B cell (primary cell): Measurements from ENCODE around the gene FAF2. TPM values are rescaled to one million over a fixed set of nuclear protein-coding genes. Genes with fewer than 3 reads are reported as not detected.

Source experiments
- ATAC-seq: fragments of 200-7000 bp; cut with Tn5 transposase; one replicate; pipeline ENCODE4 v1.10.0; 2021; ENCODE audit warnings: low read depth, mild to moderate bottlenecking, moderate number of reproducible peaks, moderate library complexity
- CTCF ChIA-PET: fragments of 350-600 bp; sonication (Branson Sonifier 250); formaldehyde crosslinking; loops from one replicate; lab custom pipeline; 2021; ENCODE audit warnings: antibody characterized with exemption, inconsistent platforms; lab: Charles Lee
- POLR2A ChIA-PET: fragments of 350-600 bp; sonication (Branson Sonifier 250); formaldehyde crosslinking; loops from one replicate; lab custom pipeline; 2021; ENCODE audit warnings: antibody characterized with exemption; lab: Charles Lee
- DNase-seq: peaks from one replicate; pipeline ENCODE4 v3.0.0; 2013
- H2AFZ ChIP-seq: 2 replicates; pipeline ENCODE4 v1.6.1; 2012; ENCODE audit warnings: mild to moderate bottlenecking, low read depth, low read length; ENCODE audit not compliant: insufficient read depth, poor library complexity, severe bottlenecking
- H3K27ac ChIP-seq, 2 donors: 1 replicate in 1 of 2; 2 replicates in 1 of 2; pipeline ENCODE4 v1.5.1; 2012 to 2013; ENCODE audit warnings: low read length in 2 of 2, mild to moderate bottlenecking in 2 of 2, moderate library complexity in 1 of 2
- H3K27me3 ChIP-seq, 4 experiments: fragments of 200-600 bp in 1 of 4; sonication (generic) in 1 of 4; replicated peaks in 1 of 4; 1 replicate in 2 of 4; 2 replicates in 2 of 4; pipeline versions ENCODE4 v1.6.1 to v1.7.0; 2013 to 2016; ENCODE audit warnings: low read length in 3 of 4, mild to moderate bottlenecking in 2 of 4, mixed read lengths in 1 of 4, moderate library complexity in 1 of 4; ENCODE audit not compliant: insufficient read depth in 4 of 4, control insufficient read depth in 3 of 4; ENCODE audit errors: control extremely low read depth in 1 of 4
- H3K36me3 ChIP-seq, 2 experiments: replicated peaks in 1 of 2; 1 replicate in 1 of 2; 2 replicates in 1 of 2; pipeline versions ENCODE4 v1.6.1 to v1.7.1; 2013; ENCODE audit warnings: low read length in 1 of 2; ENCODE audit not compliant: insufficient read depth in 2 of 2, control insufficient read depth in 1 of 2; ENCODE audit errors: control extremely low read depth in 1 of 2, extremely low read depth in 1 of 2
- H3K4me1 ChIP-seq, 2 donors: fragments of 200-600 bp in 1 of 2; sonication (generic) in 1 of 2; 1 replicate in 1 of 2; 2 replicates in 1 of 2; pipeline versions ENCODE4 v1.5.1 to v1.6.1; 2013 to 2017; ENCODE audit warnings: low read length in 2 of 2; ENCODE audit not compliant: control insufficient read depth in 2 of 2, insufficient read depth in 2 of 2
- H3K4me2 ChIP-seq: replicated peaks from 2 replicates; pipeline ENCODE3; 2012; ENCODE audit warnings: mild to moderate bottlenecking, low read depth, low read length; ENCODE audit not compliant: poor library complexity, severe bottlenecking
- H3K4me3 ChIP-seq, 5 experiments: fragments of 200-600 bp in 1 of 5; sonication (generic) in 1 of 5; 1 replicate in 3 of 5; 2 replicates in 2 of 5; pipeline versions ENCODE4 v1.5.1 to v1.7.0; 2011 to 2016; ENCODE audit warnings: low read length in 4 of 5, mild to moderate bottlenecking in 4 of 5, low read depth in 2 of 5, control low read depth in 1 of 5, moderate library complexity in 1 of 5; ENCODE audit not compliant: insufficient read depth in 1 of 5; ENCODE audit errors: control extremely low read depth in 1 of 5, extremely low read depth in 1 of 5
- H3K79me2 ChIP-seq: fragments of 200-600 bp; sonication (generic); one replicate; pipeline ENCODE4 v1.6.0; 2016; ENCODE audit warnings: low read length; ENCODE audit not compliant: control insufficient read depth, insufficient read depth
- H3K9ac ChIP-seq: fragments of 200-600 bp; sonication (generic); 2 replicates; pipeline ENCODE4 v1.6.1; 2017; ENCODE audit warnings: mild to moderate bottlenecking, low read length, moderate library complexity
- H3K9me3 ChIP-seq, 3 donors: one replicate each; pipeline versions ENCODE4 v1.6.1 to v1.7.1; 2013; ENCODE audit warnings: low read length in 2 of 3; ENCODE audit not compliant: control insufficient read depth in 2 of 3, insufficient read depth in 1 of 3; ENCODE audit errors: control extremely low read depth in 1 of 3
- H4K20me1 ChIP-seq: 2 replicates; pipeline ENCODE4 v1.6.0; 2012; ENCODE audit warnings: mild to moderate bottlenecking, low read length; ENCODE audit not compliant: insufficient read depth, control insufficient read depth, poor library complexity, severe bottlenecking
- H3K27ac Mint-ChIP-seq: one replicate; pipeline ENCODE4 v1.8.0; 2021; ENCODE audit warnings: mixed read lengths
- H3K27me3 Mint-ChIP-seq: one replicate; pipeline ENCODE4 v1.8.0; 2021; ENCODE audit warnings: mixed read lengths
- H3K4me1 Mint-ChIP-seq: one replicate; pipeline ENCODE4 v1.8.0; 2021; ENCODE audit warnings: mixed read lengths
- H3K4me3 Mint-ChIP-seq: one replicate; pipeline ENCODE4 v1.8.0; 2021; ENCODE audit warnings: mixed read lengths
- H3K9me3 Mint-ChIP-seq: one replicate; pipeline ENCODE4 v1.8.0; 2022; ENCODE audit warnings: mixed read lengths; ENCODE audit not compliant: insufficient read depth
- CTCF ChIP-seq: fragments of 200-600 bp; IDR thresholded peaks from one replicate; pipeline ENCODE4 v1.8.0; 2022; ENCODE audit warnings: antibody characterized with exemption, mild to moderate bottlenecking
- EZH2 ChIP-seq: IDR thresholded peaks from 2 replicates; pipeline ENCODE4 v1.6.1; 2012; ENCODE audit warnings: borderline replicate concordance, low read depth, mild to moderate bottlenecking, moderate library complexity, low read length; ENCODE audit not compliant: insufficient read depth, poor library complexity, severe bottlenecking
- WGBS: methylation state at CpG from one replicate; pipeline ENCODE4 v1.1.5; 2013; ENCODE audit warnings: missing lambda C conversion rate; ENCODE audit not compliant: insufficient coverage; 5-methylcytosine and 5-hydroxymethylcytosine counted together
- intact Hi-C: fragments of 100-400 bp; cut with micrococcal nuclease; formaldehyde crosslinking; loops from one replicate; pipeline ENCODE4 v1.10.0; 2022
- polyA plus RNA-seq: library from polyadenylated mRNA; depleted of rRNA; stranded (reverse); fragments of >200 nt; gene quantifications from 2 replicates; pipeline ENCODE4 v1.2.3, GENCODE V29; 2012
- total RNA-seq, 2 donors: library from RNA; stranded (reverse); fragments of 120-200 nt in 1 of 2; gene quantifications; 1 replicate in 1 of 2; 2 replicates in 1 of 2; pipeline versions ENCODE4 v1.2.3 to v1.2.4, GENCODE V29; 2013 to 2022

Gene FAF2
- total and polyA plus RNA-seq, 2 donors (not counting 1 experiment from before 2014, with no cell fraction given), result 10.9 to 35.1 TPM

- Histone ChIP-seq H3K79me2 (peaks cover 25% of the 10 kb centered on the region), H3K4me1 (peaks cover 42 to 47% of the 10 kb centered on the region in 2 donors), H4K20me1 (peaks cover 58% of the 10 kb centered on the region), H3K9me3 (no peaks in the 10 kb centered on the region), H3K36me3 (peaks cover 0 to 57% of the 10 kb centered on the region in 2 experiments), H3K4me3 (no peak overlapping the region), H3K27ac (peak overlapping the region; percentile 58 to 67), H3K9ac (no peak overlapping the region), H3K27me3 (no peaks in the 10 kb centered on the region), H2AFZ (no peak overlapping the region), H3K4me2 (no peak overlapping the region)
- TF ChIP-seq CTCF (no peak), EZH2 (no peak)
- peak overlapping the region; percentile 79 for H3K27ac Mint-ChIP-seq
- intact Hi-C loops, result no loop called here
- 78% methylated on average over 7 of the region's 11 CpGs for WGBS
- peaks cover 35% of the 10 kb centered on the region for H3K4me1 Mint-ChIP-seq
- ChIA-PET POLR2A (interaction anchor here (1.2 to 2.3 kb wide), 2 partner anchors 8 to 10 kb away, joined by 3 to 7 read pairs; no protein-coding TSS in a partner anchor), CTCF (no interaction called here)
- ATAC-seq (no peak), DNase-seq (no peak)
- H3K4me3 Mint-ChIP-seq, result no peak overlapping the region
- no peaks in the 10 kb centered on the region for H3K27me3 Mint-ChIP-seq
- no peaks in the 10 kb centered on the region for H3K9me3 Mint-ChIP-seq
Measured at GRCh38 chr5:176528301-176528700, 80.1 kb downstream of the FAF2 start.

- Histone ChIP-seq H2AFZ (no peak overlapping the region), H3K4me2 (peak overlapping the region; percentile 68), H3K4me3 (no peak overlapping the region), H3K79me2 (peaks cover 29% of the 10 kb centered on the region), H3K9ac (no peak overlapping the region), H3K4me1 (peaks cover 46 to 51% of the 10 kb centered on the region in 2 donors), H3K36me3 (peaks cover 0 to 62% of the 10 kb centered on the region in 2 experiments), H3K27ac (peak overlapping the region; percentile 58 to 67), H3K27me3 (no peaks in the 10 kb centered on the region), H3K9me3 (no peaks in the 10 kb centered on the region), H4K20me1 (peaks cover 62% of the 10 kb centered on the region)
- ChIA-PET POLR2A (interaction anchor here (1.2 to 2.3 kb wide), 3 partner anchors 8 to 14 kb away, joined by 3 to 14 read pairs (median 7); no protein-coding TSS in a partner anchor), CTCF (interaction anchor here (1.3 kb wide), 1 partner anchor 118 kb away, joined by 3 read pairs; the partner anchor contains the start of gene TSPAN17)
- ATAC-seq, result no peak
- TF ChIP-seq EZH2, result no peak
- TF ChIP-seq CTCF, result no peak
- intact Hi-C loops, result no loop called here
- Mint-ChIP-seq H3K4me3 (no peak overlapping the region), H3K4me1 (peaks cover 36% of the 10 kb centered on the region), H3K9me3 (no peaks in the 10 kb centered on the region), H3K27me3 (no peaks in the 10 kb centered on the region), H3K27ac (peak overlapping the region; percentile 93)
- 83% methylated on average over 17 of the region's 17 CpGs for WGBS
- no peak for DNase-seq
Measured at GRCh38 chr5:176528761-176529115, 80.6 kb downstream of the FAF2 start.
